WERI-Rb-1 (cell line): Measurements from ENCODE around the gene CFAP97.

Experiments used
- DNase-seq: peaks from one replicate; pipeline ENCODE4 v3.0.0-alpha.2; 2020
- H3K27ac ChIP-seq: fragments of 250-450 bp; sonication (Bioruptor Pico); 2 replicates; pipeline ENCODE4 v1.5.1; 2020; ENCODE audit warnings: mild to moderate bottlenecking, moderate library complexity
- H3K27me3 ChIP-seq: fragments of 250-450 bp; sonication (Bioruptor Pico); 2 replicates; pipeline ENCODE4 v1.5.1; 2021; ENCODE audit warnings: mild to moderate bottlenecking, low read depth, moderate library complexity; ENCODE audit not compliant: insufficient read depth, severe bottlenecking
- H3K36me3 ChIP-seq: fragments of 250-450 bp; sonication (Bioruptor Pico); 2 replicates; pipeline ENCODE4 v1.5.1; 2020; ENCODE audit warnings: mild to moderate bottlenecking, moderate library complexity
- H3K4me3 ChIP-seq: 2 replicates; pipeline ENCODE4 v1.5.1; 2011; ENCODE audit warnings: low read depth, mild to moderate bottlenecking, control low read depth, low read length
- H3K9me3 ChIP-seq: fragments of 250-450 bp; sonication (Bioruptor Pico); 2 replicates; pipeline ENCODE4 v1.5.1; 2021; ENCODE audit warnings: mild to moderate bottlenecking, moderate library complexity; ENCODE audit not compliant: severe bottlenecking
- TF ChIP-seq, protein P1 (sequence below): IDR thresholded peaks from 2 replicates; pipeline ENCODE4 v1.5.1; 2011; ENCODE audit warnings: low read depth, mild to moderate bottlenecking, control low read depth, inconsistent platforms, low read length

CFAP97 gene

DNA sequence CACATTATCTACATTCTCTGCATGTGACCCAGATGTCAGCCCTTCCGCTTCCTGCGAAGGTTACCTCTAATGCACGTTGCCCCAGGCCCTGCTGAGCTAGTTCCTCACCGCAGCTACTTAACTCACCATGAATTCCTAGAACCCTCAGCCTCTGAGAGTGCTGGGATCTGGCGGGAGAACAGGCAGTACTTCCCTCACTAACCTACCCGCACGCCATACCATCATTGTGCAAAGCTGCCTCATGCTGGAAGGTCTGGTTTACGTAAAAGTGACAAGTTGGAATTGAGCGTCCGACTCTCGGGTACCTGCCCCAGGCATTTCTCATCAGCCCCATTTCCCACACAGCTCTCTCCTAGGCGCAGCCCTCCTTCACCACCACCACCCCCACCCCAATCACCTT lies 54.4 kb downstream of the CFAP97 start:
- TF ChIP-seq, protein P1, sequence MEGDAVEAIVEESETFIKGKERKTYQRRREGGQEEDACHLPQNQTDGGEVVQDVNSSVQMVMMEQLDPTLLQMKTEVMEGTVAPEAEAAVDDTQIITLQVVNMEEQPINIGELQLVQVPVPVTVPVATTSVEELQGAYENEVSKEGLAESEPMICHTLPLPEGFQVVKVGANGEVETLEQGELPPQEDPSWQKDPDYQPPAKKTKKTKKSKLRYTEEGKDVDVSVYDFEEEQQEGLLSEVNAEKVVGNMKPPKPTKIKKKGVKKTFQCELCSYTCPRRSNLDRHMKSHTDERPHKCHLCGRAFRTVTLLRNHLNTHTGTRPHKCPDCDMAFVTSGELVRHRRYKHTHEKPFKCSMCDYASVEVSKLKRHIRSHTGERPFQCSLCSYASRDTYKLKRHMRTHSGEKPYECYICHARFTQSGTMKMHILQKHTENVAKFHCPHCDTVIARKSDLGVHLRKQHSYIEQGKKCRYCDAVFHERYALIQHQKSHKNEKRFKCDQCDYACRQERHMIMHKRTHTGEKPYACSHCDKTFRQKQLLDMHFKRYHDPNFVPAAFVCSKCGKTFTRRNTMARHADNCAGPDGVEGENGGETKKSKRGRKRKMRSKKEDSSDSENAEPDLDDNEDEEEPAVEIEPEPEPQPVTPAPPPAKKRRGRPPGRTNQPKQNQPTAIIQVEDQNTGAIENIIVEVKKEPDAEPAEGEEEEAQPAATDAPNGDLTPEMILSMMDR, result no peak
- no peak overlapping the region for H3K4me3 ChIP-seq
- DNase-seq, result no peak
- no peaks in the 10 kb centered on the region for H3K27me3 ChIP-seq
- H3K27ac ChIP-seq, result no peak overlapping the region
- H3K9me3 ChIP-seq, result no peaks in the 10 kb centered on the region
- peaks cover 43% of the 10 kb centered on the region for H3K36me3 ChIP-seq

DNA sequence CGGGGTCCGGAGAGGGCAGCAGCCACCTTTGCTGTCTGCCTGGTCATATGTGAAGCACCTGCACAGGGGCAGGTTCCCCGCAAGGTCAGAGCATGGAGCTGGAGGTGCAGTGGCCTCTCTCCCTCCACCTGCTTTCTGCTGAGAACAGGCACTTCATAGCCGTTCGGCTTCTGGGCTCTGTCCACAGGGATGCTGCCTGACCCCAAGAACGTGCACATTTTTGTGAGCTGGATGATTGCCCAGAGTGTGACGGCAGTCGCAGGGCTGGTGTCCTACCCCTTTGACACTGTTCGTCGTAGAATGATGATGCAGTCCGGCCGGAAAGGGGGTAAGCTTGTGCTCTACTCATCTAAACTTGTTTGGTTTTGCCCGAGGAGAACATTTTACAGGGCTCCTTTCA lies 58.2 kb downstream of the CFAP97 start:
- Histone ChIP-seq H3K4me3 (no peak overlapping the region), H3K36me3 (peaks cover 41% of the 10 kb centered on the region), H3K9me3 (no peaks in the 10 kb centered on the region), H3K27me3 (no peaks in the 10 kb centered on the region), H3K27ac (no peak overlapping the region)
- no peak for DNase-seq
- TF ChIP-seq, protein P1, result no peak

DNA sequence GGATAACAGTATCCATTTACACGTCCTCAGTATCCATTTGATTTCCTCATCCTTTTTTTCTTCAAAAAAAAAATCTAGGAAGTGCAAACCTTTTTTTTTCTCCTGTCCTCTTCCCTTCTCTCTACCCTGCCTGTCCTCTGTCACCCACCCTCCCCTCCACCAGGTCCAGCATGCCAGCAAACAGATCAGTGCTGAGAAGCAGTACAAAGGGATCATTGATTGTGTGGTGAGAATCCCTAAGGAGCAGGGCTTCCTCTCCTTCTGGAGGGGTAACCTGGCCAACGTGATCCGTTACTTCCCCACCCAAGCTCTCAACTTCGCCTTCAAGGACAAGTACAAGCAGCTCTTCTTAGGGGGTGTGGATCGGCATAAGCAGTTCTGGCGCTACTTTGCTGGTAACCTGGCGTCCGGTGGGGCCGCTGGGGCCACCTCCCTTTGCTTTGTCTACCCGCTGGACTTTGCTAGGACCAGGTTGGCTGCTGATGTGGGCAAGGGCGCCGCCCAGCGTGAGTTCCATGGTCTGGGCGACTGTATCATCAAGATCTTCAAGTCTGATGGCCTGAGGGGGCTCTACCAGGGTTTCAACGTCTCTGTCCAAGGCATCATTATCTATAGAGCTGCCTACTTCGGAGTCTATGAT lies 59.1 kb downstream of the CFAP97 start:
- no peak overlapping the region for H3K4me3 ChIP-seq
- no peak for DNase-seq

DNA sequence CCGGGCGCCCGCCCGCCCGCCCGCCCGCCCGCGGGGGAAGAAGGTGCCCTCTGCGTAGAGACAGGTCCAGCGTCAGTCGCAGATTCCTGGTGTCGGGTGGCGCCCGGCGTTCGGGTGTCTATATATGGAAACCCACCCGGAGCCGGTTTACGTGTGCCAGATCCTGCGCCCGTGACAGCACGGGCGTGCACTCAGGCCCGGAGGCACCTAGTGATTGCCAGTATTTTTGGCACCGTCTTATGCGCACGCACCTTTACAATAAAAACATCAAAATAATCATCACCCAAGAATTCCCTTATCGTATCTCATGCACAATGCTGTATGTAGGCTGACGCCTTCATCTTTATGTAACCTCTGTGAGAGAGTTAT lies 60.2 kb downstream of the CFAP97 start:
- DNase-seq, result peak; percentile 51

More for the DNA sequence above, 59.1 kb downstream of the CFAP97 start:
- H3K27me3 ChIP-seq, result no peaks in the 10 kb centered on the region
- TF ChIP-seq, protein P1, result no peak
- peaks cover 39% of the 10 kb centered on the region for H3K36me3 ChIP-seq
- no peaks in the 10 kb centered on the region for H3K9me3 ChIP-seq
- H3K27ac ChIP-seq, result no peak overlapping the region

DNA sequence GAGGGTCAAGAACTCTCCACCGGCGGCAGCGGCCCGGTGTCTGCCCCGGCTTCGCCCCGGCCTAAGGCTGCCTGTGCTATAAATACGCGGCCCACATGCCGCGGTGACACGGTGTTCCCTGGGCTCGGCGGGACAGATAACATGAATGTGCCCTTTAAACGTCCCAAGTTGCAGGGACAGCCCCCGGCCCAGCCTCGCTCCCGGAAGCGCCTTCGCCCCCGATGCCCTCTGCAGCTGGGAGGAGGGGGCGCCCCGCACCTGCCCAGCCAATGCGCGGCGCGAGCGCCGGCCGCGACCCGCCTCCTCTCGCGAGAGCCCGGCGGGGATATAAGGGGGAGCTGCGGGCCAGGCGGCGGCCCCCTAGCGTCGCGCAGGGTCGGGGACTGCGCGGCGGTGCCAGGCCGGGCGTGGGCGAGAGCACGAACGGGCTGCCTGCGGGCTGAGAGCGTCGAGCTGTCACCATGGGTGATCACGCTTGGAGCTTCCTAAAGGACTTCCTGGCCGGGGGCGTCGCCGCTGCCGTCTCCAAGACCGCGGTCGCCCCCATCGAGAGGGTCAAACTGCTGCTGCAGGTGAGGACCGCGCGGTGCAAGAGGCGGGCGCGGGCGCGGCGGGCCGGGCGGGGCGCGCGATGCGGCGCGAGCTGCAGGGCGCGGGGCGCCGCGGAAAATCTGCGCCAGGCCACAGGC lies 60.7 kb downstream of the CFAP97 start, which contains the start of gene SLC25A4:
TSS of gene SLC25A4 (plus strand) at position 355 of the 689 bp plus-strand sequence. CDS start at position 462, 107 bp downstream.
- Histone ChIP-seq H3K36me3 (peaks cover 30% of the 10 kb centered on the region), H3K4me3 (peak within 1 kb of the TSS; percentile 72), H3K27ac (peak within 1 kb of the TSS; percentile 70), H3K9me3 (no peaks in the 10 kb centered on the region), H3K27me3 (no peaks in the 10 kb centered on the region)
- TF ChIP-seq, protein P1, result peak; percentile 64
- DNase-seq, result peak; percentile 94

More for the DNA sequence above, 60.2 kb downstream of the CFAP97 start:
- TF ChIP-seq, protein P1, result no peak
- H3K36me3 ChIP-seq, result peaks cover 33% of the 10 kb centered on the region
- H3K27ac ChIP-seq, result no peak overlapping the region
- H3K9me3 ChIP-seq, result no peaks in the 10 kb centered on the region
- peak overlapping the region; percentile 72 for H3K4me3 ChIP-seq
- no peaks in the 10 kb centered on the region for H3K27me3 ChIP-seq
